GM19463 (cell line): ENCODE data around the gene MYBPC1.
"Not testable (repeated sequence)": the region's sequence is repeated elsewhere in the genome, so short reads cannot be mapped to it uniquely, and the experiment has no call there.

ENCODE experiments used
- ATAC-seq: cut with Tn5 transposase; IDR thresholded peaks from one replicate; pipeline ENCODE4 v1.9.1; 2021; ENCODE audit warnings: mild to moderate bottlenecking, moderate library complexity; ENCODE audit not compliant: unreplicated experiment

The MYBPC1 gene

GRCh38 chr12:101650346-101651117 is 55.8 kb downstream of the MYBPC1 start:
- no peak for ATAC-seq

- ATAC-seq = no peak
Observed at GRCh38 chr12:101653030-101653429, 58.3 kb downstream of the MYBPC1 start.

GRCh38 chr12:101653503-101653902 is 58.7 kb downstream of the MYBPC1 start:
- ATAC-seq = no peak

- no peak for ATAC-seq
Observed at GRCh38 chr12:101654442-101654841, 59.7 kb downstream of the MYBPC1 start.

- no peak for ATAC-seq
Observed at GRCh38 chr12:101655393-101655792, 60.6 kb downstream of the MYBPC1 start.

GRCh38 chr12:101660662-101661061 is 65.9 kb downstream of the MYBPC1 start:
- not testable (repeated sequence) for ATAC-seq

- no peak for ATAC-seq
Observed at GRCh38 chr12:101663298-101663697, 68.5 kb downstream of the MYBPC1 start.

GRCh38 chr12:101664992-101665391 is 70.2 kb downstream of the MYBPC1 start:
- ATAC-seq = no peak

GRCh38 chr12:101666052-101666728 is 71.4 kb downstream of the MYBPC1 start:
- ATAC-seq = no peak

- no peak for ATAC-seq
Observed at GRCh38 chr12:101667591-101667990, 72.8 kb downstream of the MYBPC1 start.

GRCh38 chr12:101670007-101670671 is 75.4 kb downstream of the MYBPC1 start:
- ATAC-seq = no peak

- ATAC-seq = peak; percentile 85
Observed at GRCh38 chr12:101671157-101671791, 76.5 kb downstream of the MYBPC1 start.

GRCh38 chr12:101671833-101672232 is 77.1 kb downstream of the MYBPC1 start:
- peak; percentile 13 for ATAC-seq

- no peak for ATAC-seq
Observed at GRCh38 chr12:101675555-101675954, 80.8 kb downstream of the MYBPC1 start.

- not testable (repeated sequence) for ATAC-seq
Observed at GRCh38 chr12:101676497-101676896, 81.7 kb downstream of the MYBPC1 start.

- ATAC-seq = no peak
Observed at GRCh38 chr12:101678081-101678480, 83.3 kb downstream of the MYBPC1 start.

- ATAC-seq = no peak
Observed at GRCh38 chr12:101680240-101680639, 85.5 kb downstream of the MYBPC1 start.

- no peak for ATAC-seq
Observed at GRCh38 chr12:101680647-101681046, 85.9 kb downstream of the MYBPC1 start.

GRCh38 chr12:101681627-101682026 is 86.9 kb downstream of the MYBPC1 start:
- not testable (repeated sequence) for ATAC-seq

GRCh38 chr12:101685092-101685491 is 90.3 kb downstream of the MYBPC1 start:
- ATAC-seq = no peak

- no peak for ATAC-seq
Observed at GRCh38 chr12:101686176-101686575, 91.4 kb downstream of the MYBPC1 start.
